ENCODE measurements around the gene SPARCL1.
A peak's percentile ranks its signal among the peaks of the same experiment; 100 is the strongest.
"Not testable (repeated sequence)": the region's sequence is repeated elsewhere in the genome, so short reads cannot be mapped to it uniquely, and the experiment has no call there.

Gene SPARCL1

GRCh38 chr4:87500092-87500462 lies 29.1 kb downstream of the SPARCL1 start:
- DNase-seq (ENCODE audit: low spot score) = no peak

GRCh38 chr4:87499403-87500091 lies 29.6 kb downstream of the SPARCL1 start:
- DNase-seq (ENCODE audit: low spot score) = no peak

- no peak for DNase-seq (ENCODE audit: low spot score)
Observed at GRCh38 chr4:87498446-87498900, 30.7 kb downstream of the SPARCL1 start.

GRCh38 chr4:87497578-87497977 lies 31.6 kb downstream of the SPARCL1 start:
- no peak for DNase-seq (ENCODE audit: low spot score)

GRCh38 chr4:87497159-87497558 lies 32.0 kb downstream of the SPARCL1 start:
- no peak for DNase-seq (ENCODE audit: low spot score)

GRCh38 chr4:87493115-87493514 lies 36.1 kb downstream of the SPARCL1 start:
- DNase-seq (ENCODE audit: low spot score) = no peak

GRCh38 chr4:87491851-87492250 lies 37.3 kb downstream of the SPARCL1 start:
- not testable (repeated sequence) for DNase-seq (ENCODE audit: low spot score)

- DNase-seq (ENCODE audit: low spot score) = no peak
Observed at GRCh38 chr4:87491436-87491835, 37.7 kb downstream of the SPARCL1 start.

GRCh38 chr4:87490664-87491369 lies 38.4 kb downstream of the SPARCL1 start:
- DNase-seq (ENCODE audit: low spot score) = no peak

GRCh38 chr4:87489678-87490077 lies 39.5 kb downstream of the SPARCL1 start:
- no peak for DNase-seq (ENCODE audit: low spot score)

- not testable (repeated sequence) for DNase-seq (ENCODE audit: low spot score)
Observed at GRCh38 chr4:87488666-87489065, 40.5 kb downstream of the SPARCL1 start.

GRCh38 chr4:87483247-87483646 lies 45.9 kb downstream of the SPARCL1 start:
- not testable (repeated sequence) for DNase-seq (ENCODE audit: low spot score)

GRCh38 chr4:87481377-87481776 lies 47.8 kb downstream of the SPARCL1 start:
- DNase-seq (ENCODE audit: low spot score) = no peak

GRCh38 chr4:87478732-87479250 lies 50.4 kb downstream of the SPARCL1 start:
- no peak for DNase-seq (ENCODE audit: low spot score)

- DNase-seq (ENCODE audit: low spot score) = no peak
Observed at GRCh38 chr4:87476934-87477333, 52.2 kb downstream of the SPARCL1 start.

GRCh38 chr4:87469390-87469789 lies 59.8 kb downstream of the SPARCL1 start:
- DNase-seq (ENCODE audit: low spot score) = no peak

- peak; percentile 50 for DNase-seq (ENCODE audit: low spot score)
Observed at GRCh38 chr4:87465739-87466366, 63.3 kb downstream of the SPARCL1 start.

GRCh38 chr4:87462102-87462501 lies 67.1 kb downstream of the SPARCL1 start:
- no peak for DNase-seq (ENCODE audit: low spot score)

- DNase-seq (ENCODE audit: low spot score) = no peak
Observed at GRCh38 chr4:87461281-87461700, 67.9 kb downstream of the SPARCL1 start.

GRCh38 chr4:87458913-87459312 lies 70.3 kb downstream of the SPARCL1 start:
- DNase-seq (ENCODE audit: low spot score) = no peak

- no peak for DNase-seq (ENCODE audit: low spot score)
Observed at GRCh38 chr4:87451537-87451936, 77.6 kb downstream of the SPARCL1 start.

GRCh38 chr4:87446375-87446774 lies 82.8 kb downstream of the SPARCL1 start:
- DNase-seq (ENCODE audit: low spot score) = not testable (repeated sequence)

- DNase-seq (ENCODE audit: low spot score) = no peak
Observed at GRCh38 chr4:87445964-87446363, 83.2 kb downstream of the SPARCL1 start.

Measured in cerebellar cortex (tissue), 1 donor.